SK-N-SH treated with all-trans-retinoic acid at 6 μM for 48 hours (cell line): ENCODE data around the gene MUC2.

Experiments
- ATAC-seq: fragments of 200-7000 bp; cut with Tn5 transposase; 3 replicates; pipeline ENCODE4 v1.9.1; 2020; ENCODE audit warnings: mild to moderate bottlenecking, moderate library complexity
- BACH2 ChIP-seq: fragments of 250-450 bp; sonication (Bioruptor Pico); IDR thresholded peaks from 2 replicates; pipeline ENCODE4 v1.9.0; 2021; ENCODE audit warnings: mild to moderate bottlenecking, borderline replicate concordance
- CREB5 ChIP-seq: fragments of 250-450 bp; sonication (Bioruptor Pico); IDR thresholded peaks from 2 replicates; pipeline ENCODE4 v1.5.1; 2020; ENCODE audit warnings: low read depth, mild to moderate bottlenecking, moderate library complexity
- CSDC2 ChIP-seq: fragments of 250-450 bp; sonication (Bioruptor Pico); IDR thresholded peaks from 2 replicates; pipeline ENCODE4 v1.5.0; 2020; ENCODE audit warnings: mild to moderate bottlenecking, moderate library complexity
- CSRNP3 ChIP-seq: fragments of 250-450 bp; sonication (Bioruptor Pico); IDR thresholded peaks from 2 replicates; pipeline ENCODE4 v1.5.1; 2021; ENCODE audit warnings: mild to moderate bottlenecking, moderate library complexity
- ESRRG ChIP-seq: fragments of 250-450 bp; sonication (Bioruptor Pico); IDR thresholded peaks from 2 replicates; pipeline ENCODE4 v1.6.1; 2021; ENCODE audit warnings: mild to moderate bottlenecking
- GLIS3 ChIP-seq: fragments of 250-450 bp; sonication (Bioruptor Pico); IDR thresholded peaks from 2 replicates; pipeline ENCODE4 v1.5.0; 2020; ENCODE audit warnings: mild to moderate bottlenecking, moderate library complexity
- ISL1 ChIP-seq: fragments of 250-450 bp; sonication (Bioruptor Pico); IDR thresholded peaks from 2 replicates; pipeline ENCODE4 v2.1.2; 2022; ENCODE audit warnings: mild to moderate bottlenecking, moderate library complexity
- PATZ1 ChIP-seq: fragments of 250-450 bp; sonication (Bioruptor Pico); IDR thresholded peaks from 2 replicates; pipeline ENCODE4 v1.8.0; 2020; ENCODE audit warnings: mild to moderate bottlenecking, moderate library complexity, borderline replicate concordance
- POU6F1 ChIP-seq: fragments of 250-450 bp; sonication (Bioruptor Pico); IDR thresholded peaks from 2 replicates; pipeline ENCODE4 v1.8.0; 2021; ENCODE audit warnings: low read depth, mild to moderate bottlenecking, moderate library complexity, borderline replicate concordance
- PPARA ChIP-seq: fragments of 250-450 bp; sonication (Bioruptor Pico); IDR thresholded peaks from 2 replicates; pipeline ENCODE4 v1.5.0; 2020; ENCODE audit warnings: mild to moderate bottlenecking, borderline replicate concordance
- RARB ChIP-seq: fragments of 250-450 bp; sonication (Bioruptor Pico); IDR thresholded peaks from 2 replicates; pipeline ENCODE4 v1.8.0; 2021; ENCODE audit warnings: mild to moderate bottlenecking, moderate library complexity
- SNAI2 ChIP-seq: fragments of 250-450 bp; sonication (Bioruptor Pico); IDR thresholded peaks from 2 replicates; pipeline ENCODE4 v1.5.0; 2020; ENCODE audit warnings: mild to moderate bottlenecking, moderate library complexity
- TCF4 ChIP-seq: fragments of 250-450 bp; sonication (Bioruptor Pico); IDR thresholded peaks from 2 replicates; pipeline ENCODE4 v1.8.0; 2021; ENCODE audit warnings: mild to moderate bottlenecking, moderate library complexity, borderline replicate concordance
- TOX ChIP-seq: fragments of 250-450 bp; sonication (Bioruptor Pico); IDR thresholded peaks from 2 replicates; pipeline ENCODE4 v1.8.0; 2021; ENCODE audit warnings: mild to moderate bottlenecking, moderate library complexity, borderline replicate concordance
- TSHZ2 ChIP-seq: fragments of 250-450 bp; sonication (Bioruptor Pico); IDR thresholded peaks from 2 replicates; pipeline ENCODE4 v1.5.0; 2020; ENCODE audit warnings: mild to moderate bottlenecking, moderate library complexity
- ZC3H10 ChIP-seq: fragments of 250-450 bp; sonication (Bioruptor Pico); IDR thresholded peaks from 2 replicates; pipeline ENCODE4 v1.5.1; 2021; ENCODE audit warnings: mild to moderate bottlenecking, moderate library complexity
- ZFP3 ChIP-seq: fragments of 250-450 bp; sonication (Bioruptor Pico); IDR thresholded peaks from 2 replicates; pipeline ENCODE4 v1.5.0; 2020; ENCODE audit warnings: mild to moderate bottlenecking, moderate library complexity
- ZFP30 ChIP-seq: fragments of 450-650 bp; formaldehyde crosslinking; IDR thresholded peaks from 2 replicates; pipeline ENCODE4 v1.5.0; 2022; ENCODE audit warnings: mild to moderate bottlenecking, moderate library complexity
- ZNF565 ChIP-seq: fragments of 450-650 bp; formaldehyde crosslinking; conservative IDR thresholded peaks from 2 replicates; pipeline ENCODE4 v1.5.0; 2020; ENCODE audit warnings: low read depth, mild to moderate bottlenecking, moderate library complexity
- ZNF70 ChIP-seq: fragments of 450-650 bp; formaldehyde crosslinking; IDR thresholded peaks from 2 replicates; pipeline ENCODE4 v1.5.0; 2020; ENCODE audit warnings: mild to moderate bottlenecking, moderate library complexity
- ZNF8 ChIP-seq: fragments of 450-650 bp; formaldehyde crosslinking; IDR thresholded peaks from 2 replicates; pipeline ENCODE4 v1.5.0; 2020; ENCODE audit warnings: mild to moderate bottlenecking, moderate library complexity

Gene MUC2

GRCh38 chr11:1087961-1088926, 13.6 kb downstream of the MUC2 start:
- no peak for ATAC-seq
- no peak for TF ChIP-seq TSHZ2
- no peak for TF ChIP-seq CSDC2 (CRISPR knock-in tag)
- TF ChIP-seq BACH2 (CRISPR knock-in tag) = no peak
- no peak for TF ChIP-seq CREB5 (CRISPR knock-in tag)
- TF ChIP-seq ISL1 = no peak
- no peak for TF ChIP-seq ZNF8 (CRISPR knock-in tag)
- no peak for TF ChIP-seq TOX (CRISPR knock-in tag)
- TF ChIP-seq ZFP3 (CRISPR knock-in tag) = no peak
- no peak for TF ChIP-seq ZNF70 (CRISPR knock-in tag)
- no peak for TF ChIP-seq CSRNP3 (CRISPR knock-in tag)
- no peak for TF ChIP-seq PPARA
- TF ChIP-seq ZC3H10 (CRISPR knock-in tag) = no peak
- TF ChIP-seq GLIS3 (CRISPR knock-in tag) = no peak
- no peak for TF ChIP-seq ZNF565
- TF ChIP-seq RARB (CRISPR knock-in tag) = no peak
- no peak for TF ChIP-seq ESRRG (CRISPR knock-in tag)
- no peak for TF ChIP-seq ZFP30 (CRISPR knock-in tag)
- no peak for TF ChIP-seq SNAI2 (CRISPR knock-in tag)

- TF ChIP-seq ZC3H10 (CRISPR knock-in tag) = no peak
- no peak for TF ChIP-seq TCF4 (CRISPR knock-in tag)
- no peak for TF ChIP-seq PATZ1 (CRISPR knock-in tag)
- TF ChIP-seq ZFP30 (CRISPR knock-in tag) = no peak
- TF ChIP-seq POU6F1 (CRISPR knock-in tag) = no peak
- no peak for TF ChIP-seq TOX (CRISPR knock-in tag)
- no peak for ATAC-seq
Measured at GRCh38 chr11:1088927-1089737, 14.5 kb downstream of the MUC2 start.
